ENCODE results near the gene HOXA13.

DNA sequence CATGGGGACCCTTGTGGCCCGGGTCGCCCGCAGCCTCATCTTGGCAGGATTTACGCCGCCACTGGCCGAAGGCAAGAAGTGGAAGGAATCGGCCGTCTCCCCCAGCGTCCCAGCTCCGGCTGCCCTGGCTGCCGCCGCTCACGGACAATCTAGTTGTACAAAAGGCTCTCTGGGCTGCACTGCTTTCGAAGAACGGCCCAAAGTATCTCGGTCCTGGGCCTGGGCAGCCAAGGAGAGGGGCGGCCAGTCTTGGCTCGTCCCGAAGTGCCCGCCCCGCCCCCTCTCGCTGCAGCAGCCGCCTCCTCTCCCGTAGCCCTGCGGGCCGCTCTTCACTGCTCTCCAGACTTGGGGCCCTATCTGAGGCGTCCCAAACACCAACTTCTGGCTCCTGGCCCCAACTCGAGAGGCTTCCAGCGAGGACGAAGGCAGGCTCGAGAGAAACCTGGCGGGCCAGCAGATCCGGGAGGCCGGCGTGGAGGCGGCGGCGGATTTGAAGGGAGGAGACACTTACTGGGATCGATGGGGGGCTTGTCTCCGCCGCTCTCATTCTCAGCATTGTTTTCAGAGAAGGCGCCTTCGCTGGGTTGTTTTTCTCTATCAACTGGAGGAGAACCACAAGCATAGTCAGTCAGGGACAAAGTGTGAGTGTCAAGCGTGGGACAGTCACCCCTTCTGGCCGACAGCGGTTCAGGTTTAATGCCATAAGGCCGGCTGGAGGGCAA is 35.4 kb downstream of the HOXA13 start:
- TF ChIP-seq, protein P1, sequence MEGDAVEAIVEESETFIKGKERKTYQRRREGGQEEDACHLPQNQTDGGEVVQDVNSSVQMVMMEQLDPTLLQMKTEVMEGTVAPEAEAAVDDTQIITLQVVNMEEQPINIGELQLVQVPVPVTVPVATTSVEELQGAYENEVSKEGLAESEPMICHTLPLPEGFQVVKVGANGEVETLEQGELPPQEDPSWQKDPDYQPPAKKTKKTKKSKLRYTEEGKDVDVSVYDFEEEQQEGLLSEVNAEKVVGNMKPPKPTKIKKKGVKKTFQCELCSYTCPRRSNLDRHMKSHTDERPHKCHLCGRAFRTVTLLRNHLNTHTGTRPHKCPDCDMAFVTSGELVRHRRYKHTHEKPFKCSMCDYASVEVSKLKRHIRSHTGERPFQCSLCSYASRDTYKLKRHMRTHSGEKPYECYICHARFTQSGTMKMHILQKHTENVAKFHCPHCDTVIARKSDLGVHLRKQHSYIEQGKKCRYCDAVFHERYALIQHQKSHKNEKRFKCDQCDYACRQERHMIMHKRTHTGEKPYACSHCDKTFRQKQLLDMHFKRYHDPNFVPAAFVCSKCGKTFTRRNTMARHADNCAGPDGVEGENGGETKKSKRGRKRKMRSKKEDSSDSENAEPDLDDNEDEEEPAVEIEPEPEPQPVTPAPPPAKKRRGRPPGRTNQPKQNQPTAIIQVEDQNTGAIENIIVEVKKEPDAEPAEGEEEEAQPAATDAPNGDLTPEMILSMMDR (IDR thresholded peaks at IDR 0.05; ENCODE audit: low read depth, low read length, missing input control): no peak
- no peak for TF ChIP-seq NR2F2 (IDR thresholded peaks at IDR 0.05)
- TF ChIP-seq, protein P2, sequence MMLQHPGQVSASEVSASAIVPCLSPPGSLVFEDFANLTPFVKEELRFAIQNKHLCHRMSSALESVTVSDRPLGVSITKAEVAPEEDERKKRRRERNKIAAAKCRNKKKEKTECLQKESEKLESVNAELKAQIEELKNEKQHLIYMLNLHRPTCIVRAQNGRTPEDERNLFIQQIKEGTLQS (IDR thresholded peaks at IDR 0.05): no peak

Measured in liver (tissue), 3 donors.